DMS53 treated with DMSO at 0.1 percent for 48 hours (cell line): ENCODE data around the gene TLR8.
"Not testable (repeated sequence)": the region's sequence is repeated elsewhere in the genome, so short reads cannot be mapped to it uniquely, and the experiment has no call there.

Experiments used
- DNase-seq: peaks from one replicate; lab custom pipeline; 2025; ENCODE audit not compliant: unreplicated experiment; lab: John Stamatoyannopoulos, UW

The TLR8 gene

GRCh38 chrX:12896935-12897334 is 9.5 kb upstream of the TLR8 start:
- no peak for DNase-seq

GRCh38 chrX:12898073-12898472 is 8.3 kb upstream of the TLR8 start:
- DNase-seq = no peak

GRCh38 chrX:12899506-12899905 is 6.9 kb upstream of the TLR8 start:
- DNase-seq = no peak

- peak; percentile 1 for DNase-seq
Observed at GRCh38 chrX:12901486-12901885, 4.9 kb upstream of the TLR8 start.

- no peak for DNase-seq
Observed at GRCh38 chrX:12903646-12904045, 2.8 kb upstream of the TLR8 start.

GRCh38 chrX:12910423-12911121 is 4.2 kb downstream of the TLR8 start:
- no peak for DNase-seq

GRCh38 chrX:12911122-12911470 is 4.7 kb downstream of the TLR8 start:
- DNase-seq = no peak

GRCh38 chrX:12912791-12913482 is 6.5 kb downstream of the TLR8 start:
- no peak for DNase-seq

GRCh38 chrX:12917753-12918152 is 11.3 kb downstream of the TLR8 start:
- peak; percentile 56 for DNase-seq

GRCh38 chrX:12919051-12919450 is 12.6 kb downstream of the TLR8 start:
- no peak for DNase-seq

- no peak for DNase-seq
Observed at GRCh38 chrX:12919620-12920019, 13.2 kb downstream of the TLR8 start.

- DNase-seq = no peak
Observed at GRCh38 chrX:12920990-12921389, 14.6 kb downstream of the TLR8 start.

- DNase-seq = no peak
Observed at GRCh38 chrX:12921886-12922598, 15.6 kb downstream of the TLR8 start.

- DNase-seq = no peak
Observed at GRCh38 chrX:12922599-12922919, 16.1 kb downstream of the TLR8 start.

GRCh38 chrX:12929701-12930100 is 23.3 kb downstream of the TLR8 start:
- no peak for DNase-seq

GRCh38 chrX:12930150-12930549 is 23.7 kb downstream of the TLR8 start:
- no peak for DNase-seq

GRCh38 chrX:12932244-12932643 is 25.8 kb downstream of the TLR8 start:
- no peak for DNase-seq

GRCh38 chrX:12934850-12935249 is 28.4 kb downstream of the TLR8 start:
- DNase-seq = no peak

GRCh38 chrX:12936947-12937346 is 30.5 kb downstream of the TLR8 start:
- no peak for DNase-seq

- DNase-seq = not testable (repeated sequence)
Observed at GRCh38 chrX:12940471-12940870, 34.1 kb downstream of the TLR8 start.

- not testable (repeated sequence) for DNase-seq
Observed at GRCh38 chrX:12943592-12943991, 37.2 kb downstream of the TLR8 start.

- not testable (repeated sequence) for DNase-seq
Observed at GRCh38 chrX:12944452-12944851, 38.0 kb downstream of the TLR8 start.
